Measurements from ENCODE around the gene SEMA6A. TPM values are rescaled to one million over a fixed set of nuclear protein-coding genes. Genes with fewer than 3 reads are reported as not detected.
"Not testable (repeated sequence)": the region's sequence is repeated elsewhere in the genome, so short reads cannot be mapped to it uniquely, and the experiment has no call there.

Gene SEMA6A
- total RNA-seq, 1 experiment from 2014 or later, result 18.3 TPM

DNA sequence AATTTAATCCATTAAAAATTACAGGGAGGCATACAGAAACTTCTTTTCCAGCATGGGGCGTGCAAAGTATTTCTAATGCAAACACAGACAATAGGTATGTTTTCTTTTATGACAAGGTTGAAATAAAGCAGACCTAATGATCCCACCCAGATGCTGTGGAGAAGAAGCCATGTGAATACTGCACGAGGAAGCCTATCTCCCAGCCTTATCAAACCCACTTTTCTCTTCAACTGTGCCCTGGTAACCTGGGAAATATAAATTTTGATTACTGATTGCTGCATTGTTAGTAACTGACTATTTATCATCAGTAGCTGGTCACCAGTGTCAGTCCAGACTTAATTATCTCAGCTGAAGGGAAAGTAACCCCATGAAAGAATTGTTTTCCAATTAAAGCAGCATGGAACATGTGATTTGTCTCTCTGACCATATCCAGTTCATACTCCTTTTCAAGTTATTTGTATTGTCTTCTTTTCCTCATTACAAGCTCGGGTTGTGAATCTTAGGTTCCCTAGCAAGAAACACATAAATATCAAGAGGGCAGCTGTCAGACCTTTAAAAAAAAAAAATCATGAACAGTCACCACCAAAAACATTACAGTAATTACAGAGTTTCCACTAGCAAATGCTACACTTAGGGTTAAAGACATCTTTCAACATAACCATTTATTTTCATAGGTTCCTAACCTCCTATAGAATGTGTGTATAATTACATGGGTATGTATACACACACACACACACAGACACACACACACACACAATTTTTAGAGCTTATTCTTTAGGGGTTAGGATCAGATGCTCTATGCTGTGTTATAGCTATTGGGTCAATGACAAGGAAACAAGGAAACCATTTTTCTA lies 50.3 kb downstream of the SEMA6A start:
- Mint-ChIP-seq H3K9me3 (ENCODE audit: unreplicated experiment) (no peaks in the 10 kb centered on the region), H3K27ac (ENCODE audit: unreplicated experiment) (no peak overlapping the region), H3K4me1 (ENCODE audit: low read depth, unreplicated experiment) (peaks cover 21% of the 10 kb centered on the region), H3K36me3 (ENCODE audit: insufficient read depth, unreplicated experiment) (no peaks in the 10 kb centered on the region), H3K4me3 (ENCODE audit: unreplicated experiment) (no peak overlapping the region), H3K27me3 (ENCODE audit: insufficient read depth, unreplicated experiment) (no peaks in the 10 kb centered on the region)
- H3K4me1 ChIP-seq, result peaks cover 42% of the 10 kb centered on the region
- H3K4me3 ChIP-seq (ENCODE audit: low read depth, low read length), result no peak overlapping the region
- H3K27me3 ChIP-seq (replicated peaks; ENCODE audit: control insufficient read depth, insufficient read depth, low read length), result no peaks in the 10 kb centered on the region; the same call in 1 of the 2 replicates
- intact Hi-C loops (cut with micrococcal nuclease; ENCODE audit: unreplicated experiment), result no loop called here
- TF ChIP-seq, protein P1, sequence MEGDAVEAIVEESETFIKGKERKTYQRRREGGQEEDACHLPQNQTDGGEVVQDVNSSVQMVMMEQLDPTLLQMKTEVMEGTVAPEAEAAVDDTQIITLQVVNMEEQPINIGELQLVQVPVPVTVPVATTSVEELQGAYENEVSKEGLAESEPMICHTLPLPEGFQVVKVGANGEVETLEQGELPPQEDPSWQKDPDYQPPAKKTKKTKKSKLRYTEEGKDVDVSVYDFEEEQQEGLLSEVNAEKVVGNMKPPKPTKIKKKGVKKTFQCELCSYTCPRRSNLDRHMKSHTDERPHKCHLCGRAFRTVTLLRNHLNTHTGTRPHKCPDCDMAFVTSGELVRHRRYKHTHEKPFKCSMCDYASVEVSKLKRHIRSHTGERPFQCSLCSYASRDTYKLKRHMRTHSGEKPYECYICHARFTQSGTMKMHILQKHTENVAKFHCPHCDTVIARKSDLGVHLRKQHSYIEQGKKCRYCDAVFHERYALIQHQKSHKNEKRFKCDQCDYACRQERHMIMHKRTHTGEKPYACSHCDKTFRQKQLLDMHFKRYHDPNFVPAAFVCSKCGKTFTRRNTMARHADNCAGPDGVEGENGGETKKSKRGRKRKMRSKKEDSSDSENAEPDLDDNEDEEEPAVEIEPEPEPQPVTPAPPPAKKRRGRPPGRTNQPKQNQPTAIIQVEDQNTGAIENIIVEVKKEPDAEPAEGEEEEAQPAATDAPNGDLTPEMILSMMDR (IDR thresholded peaks at IDR 0.05; ENCODE audit: insufficient read depth in 1 of 2, low read depth in 1 of 2, low read length in 1 of 2, severe bottlenecking in 1 of 2, unreplicated experiment in 1 of 2), result no peak
- DNase-seq, result no peak
- ChIA-PET POLR2A (no interaction called here), CTCF (interaction anchor here (0.7 kb wide), 1 partner anchor 9 kb away, joined by 3 read pairs; no protein-coding TSS in a partner anchor)
- H3K9me3 ChIP-seq, result no peaks in the 10 kb centered on the region
- BruUV-seq (replicated peaks), result no TSS peak
- no peaks in the 10 kb centered on the region for H3K36me3 ChIP-seq (ENCODE audit: control insufficient read depth, insufficient read depth, low read length)

DNA sequence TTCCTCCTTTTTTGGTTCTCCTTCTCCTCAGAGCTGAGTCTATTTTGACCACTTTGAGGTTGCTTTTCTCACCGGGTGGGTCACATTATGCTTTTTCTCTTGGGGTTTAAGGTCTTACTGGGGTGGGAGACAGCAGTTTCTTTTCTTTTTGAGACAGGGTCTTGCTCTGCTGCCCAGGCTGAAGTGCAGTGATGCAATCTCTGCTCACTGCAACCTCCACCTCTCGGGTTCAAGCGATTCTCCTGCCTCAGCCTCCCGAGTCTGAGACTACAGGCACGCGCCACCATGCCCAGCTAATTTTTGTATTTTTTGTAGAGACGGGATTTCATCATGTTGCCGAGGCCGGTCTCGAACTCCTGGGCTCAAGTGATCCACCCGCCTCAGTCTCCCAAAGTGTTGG lies 51.4 kb downstream of the SEMA6A start:
- H3K9me3 Mint-ChIP-seq (ENCODE audit: unreplicated experiment); POLR2A ChIA-PET; H3K27ac Mint-ChIP-seq (ENCODE audit: unreplicated experiment); H3K27me3 Mint-ChIP-seq (ENCODE audit: insufficient read depth, unreplicated experiment); intact Hi-C loops (cut with micrococcal nuclease; ENCODE audit: unreplicated experiment); H3K36me3 Mint-ChIP-seq (ENCODE audit: insufficient read depth, unreplicated experiment); CTCF ChIA-PET; BruUV-seq (replicated peaks); H3K9me3 ChIP-seq; H3K4me3 Mint-ChIP-seq (ENCODE audit: unreplicated experiment); H3K4me3 ChIP-seq (ENCODE audit: low read depth, low read length); H3K36me3 ChIP-seq (ENCODE audit: control insufficient read depth, insufficient read depth, low read length); H3K27me3 ChIP-seq (replicated peaks; ENCODE audit: control insufficient read depth, insufficient read depth, low read length); DNase-seq: not testable (repeated sequence)
- H3K4me1 Mint-ChIP-seq (ENCODE audit: low read depth, unreplicated experiment), result peaks cover 18% of the 10 kb centered on the region
- H3K4me1 ChIP-seq, result peaks cover 41% of the 10 kb centered on the region

DNA sequence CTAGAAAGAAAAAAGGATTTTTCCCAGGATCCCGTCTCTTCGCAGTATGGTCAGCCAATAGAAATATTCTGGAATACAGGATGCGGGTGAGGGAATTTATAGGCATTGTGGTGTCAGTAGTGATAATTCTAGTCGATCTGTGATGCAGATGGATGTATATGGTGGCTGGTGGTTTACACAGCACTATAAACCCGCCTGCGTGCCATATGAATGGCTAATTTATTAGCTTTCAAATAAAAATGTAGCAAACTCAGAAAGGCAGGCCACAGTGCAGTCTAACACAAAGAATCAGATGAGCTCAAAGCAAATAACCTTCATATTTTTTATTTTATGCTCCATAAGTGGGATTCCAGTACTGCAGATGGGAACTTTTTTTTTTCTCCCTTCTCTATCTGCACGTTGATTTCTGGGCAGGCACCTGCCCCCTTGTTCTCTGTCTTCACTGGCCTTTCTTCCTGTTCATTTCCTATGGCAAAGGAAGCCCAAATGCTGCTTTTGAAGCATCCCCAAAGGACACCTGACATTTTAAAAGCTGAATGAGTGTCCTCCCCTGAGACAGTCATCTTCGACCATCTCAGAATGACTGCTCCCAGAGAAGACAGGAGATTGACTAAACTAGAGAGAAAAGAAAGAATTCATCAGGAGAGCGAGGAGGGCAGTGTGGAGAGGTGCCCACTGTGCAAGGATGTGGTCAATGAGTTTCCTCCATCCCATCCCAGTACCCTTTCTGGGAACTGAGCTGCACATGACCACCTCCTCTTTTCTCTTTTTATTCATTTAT lies 52.1 kb downstream of the SEMA6A start:
- Histone ChIP-seq H3K9me3 (no peaks in the 10 kb centered on the region), H3K36me3 (ENCODE audit: control insufficient read depth, insufficient read depth, low read length) (no peaks in the 10 kb centered on the region), H3K4me3 (ENCODE audit: low read depth, low read length) (no peak overlapping the region), H3K4me1 (peaks cover 36% of the 10 kb centered on the region), H3K27me3 (replicated peaks; ENCODE audit: control insufficient read depth, insufficient read depth, low read length) (no peaks in the 10 kb centered on the region; the same call in 1 of the 2 replicates)
- no TSS peak for BruUV-seq (replicated peaks)
- TF ChIP-seq, protein P1 (IDR thresholded peaks at IDR 0.05; ENCODE audit: insufficient read depth in 1 of 2, low read depth in 1 of 2, low read length in 1 of 2, severe bottlenecking in 1 of 2, unreplicated experiment in 1 of 2), result no peak
- H3K36me3 Mint-ChIP-seq (ENCODE audit: insufficient read depth, unreplicated experiment), result no peaks in the 10 kb centered on the region
- H3K27me3 Mint-ChIP-seq (ENCODE audit: insufficient read depth, unreplicated experiment), result no peaks in the 10 kb centered on the region
- CTCF ChIA-PET, result no interaction called here
- intact Hi-C loops (cut with micrococcal nuclease; ENCODE audit: unreplicated experiment), result no loop called here
- H3K9me3 Mint-ChIP-seq (ENCODE audit: unreplicated experiment), result no peaks in the 10 kb centered on the region
- POLR2A ChIA-PET, result no interaction called here
- H3K4me3 Mint-ChIP-seq (ENCODE audit: unreplicated experiment), result no peak overlapping the region
- H3K27ac Mint-ChIP-seq (ENCODE audit: unreplicated experiment), result no peak overlapping the region
- DNase-seq, result no peak
- H3K4me1 Mint-ChIP-seq (ENCODE audit: low read depth, unreplicated experiment), result peaks cover 18% of the 10 kb centered on the region
